ENCODE measurements around the gene SEMA5A. TPM values are rescaled to one million over a fixed set of nuclear protein-coding genes. Genes with fewer than 3 reads are reported as not detected.

The SEMA5A gene
- polyA plus RNA-seq, 1 of the 3 experiments (the other 2 are of a cell fraction): 0.58 TPM

DNA sequence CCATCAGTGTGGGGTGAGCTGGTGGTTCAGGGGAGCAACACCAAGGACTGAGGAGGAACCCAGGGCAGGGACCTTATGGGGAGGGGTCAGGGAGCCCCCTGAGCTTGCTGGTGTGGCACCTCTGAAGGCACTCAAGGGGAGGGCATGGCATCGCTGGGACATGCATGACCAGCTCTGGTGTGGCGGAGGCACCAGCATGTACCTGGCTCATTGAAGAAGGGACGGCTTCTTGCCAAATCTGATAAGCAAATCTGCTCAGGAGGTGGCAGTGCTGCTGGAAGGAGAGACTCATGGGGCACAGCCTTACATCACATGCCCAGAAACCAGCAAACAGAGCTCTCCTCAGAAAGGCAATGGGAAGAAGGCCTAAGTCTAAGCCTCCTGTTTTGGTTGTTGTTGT lies 421.8 kb downstream of the SEMA5A start:
- Histone ChIP-seq H3K27me3 (ENCODE audit: insufficient read depth) (no peaks in the 10 kb centered on the region), H3F3A (replicated peaks; ENCODE audit: insufficient read depth) (no peaks in the 10 kb centered on the region), H3K4me3 (ENCODE audit: low read depth in 2 of 2, low read length in 1 of 2) (no peak overlapping the region), H3K9ac (no peak overlapping the region), H3K9me3 (no peaks in the 10 kb centered on the region), H3K4me1 (ENCODE audit: control insufficient read depth in 1 of 2, insufficient read depth in 2 of 2, low read depth in 1 of 2, low read length in 1 of 2) (no peaks in the 10 kb centered on the region), H3K9me2 (no peaks in the 10 kb centered on the region), H3K4me2 (no peak overlapping the region), H3K27ac (ENCODE audit: low read depth in 2 of 2, low read length in 1 of 2) (no peak overlapping the region), H3K79me2 (ENCODE audit: insufficient read depth) (no peaks in the 10 kb centered on the region), H2AFZ (ENCODE audit: low read depth) (no peak overlapping the region), H4K20me1 (ENCODE audit: insufficient read depth) (no peaks in the 10 kb centered on the region), H3K36me3 (replicated peaks in 1 of 2; ENCODE audit: control insufficient read depth in 1 of 2, insufficient read depth in 2 of 2, low read length in 1 of 2) (no peaks in the 10 kb centered on the region)
- TF ChIP-seq CHD2 (IDR thresholded peaks at IDR 0.05; ENCODE audit: low read length, partially characterized antibody) (no peak), TEAD4 (IDR thresholded peaks at IDR 0.05; ENCODE audit: borderline replicate concordance, insufficient read depth) (no peak), RFX5 (IDR thresholded peaks at IDR 0.05; ENCODE audit: low read length) (no peak), GABPA (IDR thresholded peaks at IDR 0.05; ENCODE audit: low read depth) (no peak), JUND (IDR thresholded peaks at IDR 0.05) (no peak), SIN3A (IDR thresholded peaks at IDR 0.05; ENCODE audit: borderline replicate concordance, low read depth, low read length) (no peak), POLR2AphosphoS5 (IDR thresholded peaks at IDR 0.05; ENCODE audit: low read depth, low read length) (no peak), NRF1 (IDR thresholded peaks at IDR 0.05; ENCODE audit: low read depth, low read length) (no peak), NFIC (IDR thresholded peaks at IDR 0.05; ENCODE audit: borderline replicate concordance) (no peak), SMC3 (IDR thresholded peaks at IDR 0.05; ENCODE audit: low read depth, low read length) (no peak), RXRA (IDR thresholded peaks at IDR 0.05; ENCODE audit: borderline replicate concordance, low read depth) (no peak), FOXJ3 (CRISPR knock-in tag; IDR thresholded peaks at IDR 0.05) (no peak), MXI1 (IDR thresholded peaks at IDR 0.05; ENCODE audit: low read depth, low read length) (no peak), ELF1 (IDR thresholded peaks at IDR 0.05) (no peak)
- TF ChIP-seq, protein P1, sequence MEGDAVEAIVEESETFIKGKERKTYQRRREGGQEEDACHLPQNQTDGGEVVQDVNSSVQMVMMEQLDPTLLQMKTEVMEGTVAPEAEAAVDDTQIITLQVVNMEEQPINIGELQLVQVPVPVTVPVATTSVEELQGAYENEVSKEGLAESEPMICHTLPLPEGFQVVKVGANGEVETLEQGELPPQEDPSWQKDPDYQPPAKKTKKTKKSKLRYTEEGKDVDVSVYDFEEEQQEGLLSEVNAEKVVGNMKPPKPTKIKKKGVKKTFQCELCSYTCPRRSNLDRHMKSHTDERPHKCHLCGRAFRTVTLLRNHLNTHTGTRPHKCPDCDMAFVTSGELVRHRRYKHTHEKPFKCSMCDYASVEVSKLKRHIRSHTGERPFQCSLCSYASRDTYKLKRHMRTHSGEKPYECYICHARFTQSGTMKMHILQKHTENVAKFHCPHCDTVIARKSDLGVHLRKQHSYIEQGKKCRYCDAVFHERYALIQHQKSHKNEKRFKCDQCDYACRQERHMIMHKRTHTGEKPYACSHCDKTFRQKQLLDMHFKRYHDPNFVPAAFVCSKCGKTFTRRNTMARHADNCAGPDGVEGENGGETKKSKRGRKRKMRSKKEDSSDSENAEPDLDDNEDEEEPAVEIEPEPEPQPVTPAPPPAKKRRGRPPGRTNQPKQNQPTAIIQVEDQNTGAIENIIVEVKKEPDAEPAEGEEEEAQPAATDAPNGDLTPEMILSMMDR (IDR thresholded peaks at IDR 0.05): no peak
- TF ChIP-seq, protein P2, sequence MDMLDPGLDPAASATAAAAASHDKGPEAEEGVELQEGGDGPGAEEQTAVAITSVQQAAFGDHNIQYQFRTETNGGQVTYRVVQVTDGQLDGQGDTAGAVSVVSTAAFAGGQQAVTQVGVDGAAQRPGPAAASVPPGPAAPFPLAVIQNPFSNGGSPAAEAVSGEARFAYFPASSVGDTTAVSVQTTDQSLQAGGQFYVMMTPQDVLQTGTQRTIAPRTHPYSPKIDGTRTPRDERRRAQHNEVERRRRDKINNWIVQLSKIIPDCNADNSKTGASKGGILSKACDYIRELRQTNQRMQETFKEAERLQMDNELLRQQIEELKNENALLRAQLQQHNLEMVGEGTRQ (IDR thresholded peaks at IDR 0.05; ENCODE audit: borderline replicate concordance, low read depth, low read length): no peak
- POLR2A ChIA-PET: no interaction called here
- 78% methylated on average over 2 of the region's 3 CpGs for WGBS (ENCODE audit: low lambda C conversion rate)
- CTCF ChIA-PET: interaction anchor here (1.1 kb wide), 1 partner anchor 11 kb away, joined by 3 read pairs; no protein-coding TSS in a partner anchor
- DNase-seq: no peak

- H3K36me3 ChIP-seq (replicated peaks in 1 of 2; ENCODE audit: control insufficient read depth in 1 of 2, insufficient read depth in 2 of 2, low read length in 1 of 2): no peaks in the 10 kb centered on the region
- H3K4me2 ChIP-seq: no peak overlapping the region
- H2AFZ ChIP-seq (ENCODE audit: low read depth): no peak overlapping the region
- no peaks in the 10 kb centered on the region for H4K20me1 ChIP-seq (ENCODE audit: insufficient read depth)
- ChIA-PET POLR2A (no interaction called here), CTCF (interaction anchor here (1.1 kb wide), 1 partner anchor 18 kb away, joined by 3 read pairs; no protein-coding TSS in a partner anchor)
- DNase-seq: no peak
- H3K27ac ChIP-seq (ENCODE audit: low read depth in 2 of 2, low read length in 1 of 2): no peak overlapping the region
- no peak overlapping the region for H3K9ac ChIP-seq
- WGBS (ENCODE audit: low lambda C conversion rate): 69% methylated on average over 16 of the region's 16 CpGs
- no peaks in the 10 kb centered on the region for H3K27me3 ChIP-seq (ENCODE audit: insufficient read depth)
- no peaks in the 10 kb centered on the region for H3F3A ChIP-seq (replicated peaks; ENCODE audit: insufficient read depth)
- H3K9me2 ChIP-seq: no peaks in the 10 kb centered on the region
- no peaks in the 10 kb centered on the region for H3K79me2 ChIP-seq (ENCODE audit: insufficient read depth)
- no peak for TF ChIP-seq EZH2phosphoT487 (IDR thresholded peaks at IDR 0.05; ENCODE audit: borderline replicate concordance, low read depth)
- TF ChIP-seq, protein P3, sequence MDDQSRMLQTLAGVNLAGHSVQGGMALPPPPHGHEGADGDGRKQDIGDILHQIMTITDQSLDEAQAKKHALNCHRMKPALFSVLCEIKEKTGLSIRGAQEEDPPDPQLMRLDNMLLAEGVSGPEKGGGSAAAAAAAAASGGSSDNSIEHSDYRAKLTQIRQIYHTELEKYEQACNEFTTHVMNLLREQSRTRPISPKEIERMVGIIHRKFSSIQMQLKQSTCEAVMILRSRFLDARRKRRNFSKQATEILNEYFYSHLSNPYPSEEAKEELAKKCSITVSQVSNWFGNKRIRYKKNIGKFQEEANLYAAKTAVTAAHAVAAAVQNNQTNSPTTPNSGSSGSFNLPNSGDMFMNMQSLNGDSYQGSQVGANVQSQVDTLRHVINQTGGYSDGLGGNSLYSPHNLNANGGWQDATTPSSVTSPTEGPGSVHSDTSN (IDR thresholded peaks at IDR 0.05): no peak
- no peak for TF ChIP-seq YY1 (IDR thresholded peaks at IDR 0.05; ENCODE audit: low read depth)
- no peak for TF ChIP-seq GATA2 (CRISPR knock-in tag; IDR thresholded peaks at IDR 0.05)
- TF ChIP-seq SMC3 (IDR thresholded peaks at IDR 0.05; ENCODE audit: low read depth, low read length): no peak
- TF ChIP-seq NFIC (IDR thresholded peaks at IDR 0.05; ENCODE audit: borderline replicate concordance): no peak
- TF ChIP-seq TCF12 (IDR thresholded peaks at IDR 0.05): no peak
- TF ChIP-seq FOSL2 (IDR thresholded peaks at IDR 0.05; ENCODE audit: borderline replicate concordance, low read depth): no peak
- no peak for TF ChIP-seq RFX5 (IDR thresholded peaks at IDR 0.05; ENCODE audit: low read length)
- H3K9me3 ChIP-seq: no peaks in the 10 kb centered on the region
- H3K4me3 ChIP-seq (ENCODE audit: low read depth in 2 of 2, low read length in 1 of 2): no peak overlapping the region
- H3K4me1 ChIP-seq (ENCODE audit: control insufficient read depth in 1 of 2, insufficient read depth in 2 of 2, low read depth in 1 of 2, low read length in 1 of 2): no peaks in the 10 kb centered on the region
Measured at GRCh38 chr5:9122528-9122927, 423.3 kb downstream of the SEMA5A start.
